HG02852 (cell line): Measurements from ENCODE around the gene SORCS2.

Source experiments
- ATAC-seq: cut with Tn5 transposase; IDR thresholded peaks from one replicate; pipeline ENCODE4 v1.9.1; 2021; ENCODE audit warnings: mild to moderate bottlenecking, moderate library complexity; ENCODE audit not compliant: unreplicated experiment

The SORCS2 gene

DNA sequence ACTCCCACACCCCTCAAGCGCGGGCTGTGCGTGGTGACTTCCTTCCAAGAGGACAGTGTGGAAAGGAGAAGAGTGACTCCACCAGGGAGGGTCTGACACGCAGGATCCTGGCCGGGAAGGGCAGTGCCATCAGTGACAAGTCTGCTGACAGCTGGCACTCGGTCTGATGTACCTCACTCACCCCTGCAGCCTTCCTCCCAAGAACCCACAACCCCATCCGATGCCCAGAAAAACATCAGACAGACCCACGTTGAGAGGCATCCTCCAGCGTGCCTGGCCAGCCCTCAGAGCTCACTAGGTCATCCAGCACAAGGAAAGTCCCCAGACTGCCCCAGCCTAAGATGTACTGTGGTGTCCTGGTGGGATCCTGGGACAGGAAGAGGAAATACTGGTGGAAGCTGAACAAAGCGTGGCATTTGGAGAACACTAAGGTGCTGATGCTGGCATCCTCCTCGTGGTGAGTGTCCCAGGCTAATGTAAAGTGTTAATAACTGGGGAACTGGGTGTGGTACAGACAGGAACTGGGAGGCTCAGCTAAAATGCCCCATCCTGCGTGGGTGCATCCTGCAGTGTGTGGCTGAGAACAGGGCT is 442.4 kb downstream of the SORCS2 start:
- no peak for ATAC-seq

GRCh38 chr4:7635445-7636239 is 443.3 kb downstream of the SORCS2 start:
- ATAC-seq, result no peak

- no peak for ATAC-seq
Measured at GRCh38 chr4:7636240-7636508, 443.8 kb downstream of the SORCS2 start.

DNA sequence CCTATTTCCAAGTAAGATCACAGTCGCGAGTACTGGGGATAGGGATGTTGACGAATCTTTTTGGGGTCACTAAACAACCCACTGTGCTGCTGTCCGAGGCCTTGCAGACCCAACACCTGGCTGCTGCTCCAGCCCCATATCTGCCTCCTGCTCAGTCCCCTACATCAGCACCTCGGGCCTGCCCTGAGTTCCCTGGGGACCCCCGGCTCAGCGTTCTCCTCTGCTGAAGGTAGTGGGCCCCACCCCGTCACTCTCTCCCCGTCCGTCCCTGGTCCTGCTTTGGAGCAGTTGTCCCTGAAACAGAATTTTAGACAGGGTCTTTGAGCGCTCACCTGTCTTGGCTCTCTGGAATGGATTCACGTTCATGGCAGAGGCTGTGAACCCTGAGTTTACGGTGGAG is 444.8 kb downstream of the SORCS2 start:
- ATAC-seq, result no peak

GRCh38 chr4:7637971-7638370 is 445.6 kb downstream of the SORCS2 start:
- no peak for ATAC-seq

DNA sequence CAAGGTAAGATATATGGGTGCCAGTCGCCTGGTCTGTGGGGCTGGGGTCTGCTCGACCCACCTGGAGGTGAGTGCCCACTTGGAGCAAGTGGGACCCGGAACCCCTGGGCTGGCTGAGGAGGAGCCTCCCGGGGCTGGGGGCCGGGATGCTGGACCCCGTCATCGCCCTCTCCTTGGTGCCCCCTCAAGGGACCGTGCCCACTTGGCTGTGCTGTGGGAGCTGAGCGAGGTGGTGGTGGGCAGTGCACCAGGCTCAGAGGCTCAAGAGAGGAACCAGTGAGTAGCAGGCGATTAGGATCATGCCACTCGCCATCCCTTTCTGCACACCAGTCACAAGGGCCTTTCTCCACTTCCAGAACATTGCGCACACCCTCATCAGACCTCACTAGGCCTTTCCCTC is 446.2 kb downstream of the SORCS2 start:
- no peak for ATAC-seq

GRCh38 chr4:7638984-7639789 is 446.8 kb downstream of the SORCS2 start:
- no peak for ATAC-seq

DNA sequence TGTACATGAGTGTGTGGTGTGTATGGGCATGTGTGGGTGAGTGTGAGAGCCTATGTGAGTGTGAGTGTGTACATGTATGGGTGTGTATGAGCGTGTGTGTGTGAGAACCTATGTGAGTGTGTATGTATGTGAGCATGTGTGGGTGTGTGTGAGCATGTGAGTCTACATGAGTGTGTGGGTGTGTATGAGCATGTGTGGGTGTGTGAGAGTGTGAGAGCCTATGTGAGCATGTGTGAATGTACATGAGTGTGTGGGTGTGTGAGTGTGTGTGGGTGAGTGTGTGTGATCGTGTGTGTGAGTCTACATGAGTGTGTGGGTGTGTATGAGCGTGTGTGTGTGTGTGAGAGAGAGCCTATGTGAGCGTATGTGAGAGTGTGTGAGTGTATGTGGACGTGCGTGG is 447.8 kb downstream of the SORCS2 start:
- no peak for ATAC-seq

DNA sequence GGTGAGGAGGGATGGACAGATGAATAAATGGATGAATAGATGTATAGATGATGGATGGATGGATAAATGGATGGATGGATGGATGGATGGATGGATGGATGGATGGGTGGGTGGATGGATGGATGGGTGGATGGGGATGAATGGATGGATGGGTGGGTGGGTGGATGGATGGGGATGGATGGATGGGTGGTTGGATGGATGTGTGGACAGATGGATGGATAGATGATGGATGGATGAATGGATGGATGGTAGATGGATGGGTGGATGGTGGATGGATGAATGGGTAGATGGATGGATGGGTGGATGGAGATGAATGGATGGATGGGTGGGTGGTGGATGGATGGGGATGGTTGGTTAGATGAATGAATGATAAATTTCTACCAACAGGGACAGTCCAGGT is 449.4 kb downstream of the SORCS2 start:
- no peak for ATAC-seq

GRCh38 chr4:7642741-7643458 is 450.6 kb downstream of the SORCS2 start:
- no peak for ATAC-seq

- no peak for ATAC-seq
Measured at GRCh38 chr4:7645158-7645557, 452.8 kb downstream of the SORCS2 start.

- ATAC-seq, result no peak
Measured at GRCh38 chr4:7645956-7646355, 453.6 kb downstream of the SORCS2 start.

- ATAC-seq, result no peak
Measured at GRCh38 chr4:7646384-7647061, 454.2 kb downstream of the SORCS2 start.

DNA sequence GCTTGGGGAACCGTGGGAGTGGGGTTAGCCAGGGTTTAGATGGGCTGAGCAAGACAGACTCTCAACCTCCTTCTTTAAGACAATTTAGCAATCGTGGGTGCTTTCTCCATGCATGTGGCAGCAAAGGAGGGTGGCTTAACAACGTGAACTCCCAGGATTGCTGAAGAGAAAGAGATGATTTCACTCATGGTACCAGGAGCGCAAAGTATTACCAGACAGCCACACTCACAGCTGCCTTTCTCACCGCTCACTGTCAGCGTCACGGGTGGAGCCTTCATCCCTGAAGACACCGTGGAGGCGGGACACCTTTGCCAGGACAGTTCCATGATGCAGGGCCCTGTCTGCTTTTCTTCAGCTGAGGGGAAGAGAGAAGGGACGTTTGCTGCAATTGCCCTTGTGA is 454.8 kb downstream of the SORCS2 start:
- ATAC-seq, result no peak

- ATAC-seq, result no peak
Measured at GRCh38 chr4:7647600-7648543, 455.5 kb downstream of the SORCS2 start.

GRCh38 chr4:7648544-7649395 is 456.4 kb downstream of the SORCS2 start:
- ATAC-seq, result no peak

DNA sequence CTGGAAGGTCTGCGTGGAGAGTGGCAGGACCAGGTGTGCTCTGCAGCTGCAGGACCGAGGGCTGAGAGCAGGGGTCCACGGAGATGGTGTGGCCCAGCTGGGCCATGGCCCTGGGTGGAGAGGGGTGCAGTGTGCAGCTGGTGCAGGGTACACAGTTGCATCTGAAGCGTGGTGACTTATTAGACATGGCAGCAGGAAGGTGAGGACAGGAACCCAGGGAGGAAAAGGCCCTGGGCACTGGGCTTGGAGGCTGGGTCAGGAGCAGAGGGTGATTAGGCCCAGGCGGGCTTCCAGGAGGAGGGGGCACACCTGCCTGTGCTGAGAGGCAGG is 457.0 kb downstream of the SORCS2 start:
- no peak for ATAC-seq

DNA sequence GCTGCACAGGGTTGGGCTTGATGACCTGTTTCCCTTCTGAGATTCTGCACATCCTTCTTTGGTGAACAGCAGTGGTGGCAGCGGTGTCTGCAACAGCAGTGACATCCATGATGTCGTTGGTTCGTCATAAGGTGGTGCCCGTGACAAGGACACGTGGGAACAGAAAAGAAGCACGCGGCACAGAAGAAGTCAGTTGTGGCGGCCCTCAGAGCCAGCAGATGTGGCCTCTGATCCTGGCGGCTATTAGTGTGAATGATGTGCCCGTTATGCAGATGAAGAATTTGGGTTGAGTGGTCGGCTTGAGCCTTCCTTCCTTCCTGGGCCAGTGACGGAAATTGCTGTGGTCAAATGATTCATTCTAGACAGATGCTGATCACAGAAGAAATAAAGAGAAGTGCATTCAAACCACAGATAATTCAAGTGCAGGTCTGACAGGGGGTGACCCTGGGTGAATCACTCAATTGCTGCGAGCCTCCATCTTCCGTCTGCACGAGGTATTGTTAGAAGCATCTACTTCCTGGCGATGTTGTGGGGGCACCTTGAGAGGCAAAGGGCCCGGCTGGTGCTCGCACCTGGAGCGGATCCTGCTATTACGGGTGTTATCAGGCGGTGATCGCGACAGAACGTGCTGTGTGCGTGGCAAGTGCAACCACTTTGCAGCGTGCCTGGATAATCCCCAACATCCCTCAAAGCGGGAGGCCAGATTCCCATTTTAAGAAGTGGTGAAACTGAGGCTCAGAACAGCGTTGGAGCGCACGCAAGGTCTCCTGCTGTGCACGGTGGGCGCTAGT is 457.6 kb downstream of the SORCS2 start:
- no peak for ATAC-seq
